AG20443 (cell line): ENCODE results near the gene FRMPD4.
A peak's percentile ranks its signal among the peaks of the same experiment; 100 is the strongest.
"Not testable (repeated sequence)": the region's sequence is repeated elsewhere in the genome, so short reads cannot be mapped to it uniquely, and the experiment has no call there.

ENCODE experiments used
- DNase-seq: peaks from one replicate; pipeline ENCODE4 v3.0.0; 2012; ENCODE audit warnings: low spot score, mixed read lengths

FRMPD4 gene

DNA sequence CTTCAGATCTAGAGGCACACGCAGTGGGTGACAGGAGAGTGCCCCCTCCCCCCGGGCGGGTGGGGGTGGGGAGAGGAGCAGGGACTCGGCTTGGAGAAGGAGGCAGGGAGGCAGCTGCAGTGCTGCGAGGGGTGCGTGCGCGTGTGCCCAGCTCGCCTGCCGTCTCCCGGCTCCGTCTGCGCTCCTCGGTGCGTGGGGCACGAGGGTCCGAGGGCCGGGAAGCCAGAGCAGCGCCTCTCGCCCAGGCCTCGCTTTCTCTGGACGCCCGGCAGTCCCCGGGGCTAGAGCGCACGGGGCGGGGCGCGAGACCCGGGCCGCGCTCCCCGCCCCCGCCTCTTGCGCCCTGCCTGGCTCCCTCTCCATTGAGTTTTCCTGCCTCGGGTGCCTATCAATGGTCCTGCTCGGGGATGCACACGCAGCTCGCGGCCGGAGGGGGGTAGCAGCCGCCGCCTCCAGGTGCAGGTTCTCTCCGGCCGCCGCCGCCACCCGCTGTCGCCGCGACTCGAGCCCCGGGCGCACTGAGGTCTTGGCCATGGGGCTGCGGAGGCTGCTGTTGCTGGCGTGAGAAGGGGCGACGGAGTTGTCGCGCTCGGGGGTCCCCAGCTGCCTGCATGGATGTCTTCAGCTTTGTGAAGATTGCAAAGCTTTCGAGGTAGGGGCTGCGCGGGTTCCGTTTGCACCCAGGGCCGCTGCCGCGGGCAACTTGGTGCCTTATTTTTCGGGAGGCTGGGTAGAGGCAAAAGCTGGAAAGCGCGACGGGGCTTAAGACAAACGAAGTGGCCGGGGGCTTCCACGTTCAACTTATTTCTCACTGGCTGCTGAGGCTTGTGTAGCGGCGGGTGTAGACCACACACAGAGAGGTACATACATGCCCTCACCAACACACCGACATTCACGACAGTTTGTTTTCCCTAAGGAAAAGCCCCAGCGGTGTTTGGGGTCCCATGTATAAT is at the start of gene FRMPD4:
TSS of gene FRMPD4 (plus strand) at position 113 of the 953 bp plus-strand sequence. CDS start at position 612, 499 bp downstream.
- peak; percentile 46 for DNase-seq

DNA sequence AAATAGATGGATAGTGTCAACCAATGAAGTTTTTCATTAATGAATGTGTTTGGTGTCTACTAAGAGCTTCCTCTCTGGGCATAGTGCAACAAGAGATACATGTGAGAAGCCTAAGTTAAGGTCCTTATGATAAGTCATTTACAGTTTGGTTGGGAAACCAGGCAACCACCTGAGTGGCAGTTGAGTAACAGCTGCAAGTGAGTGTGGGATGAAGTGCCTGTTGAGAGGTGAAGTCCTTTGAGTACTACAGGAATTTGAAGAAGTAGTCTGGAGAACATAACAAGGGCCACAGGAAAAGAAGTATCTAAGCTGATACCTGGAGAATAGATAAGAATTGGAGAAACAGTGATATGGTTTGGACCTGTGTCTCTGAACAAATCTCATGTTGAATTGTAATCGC is 48.5 kb upstream of the FRMPD4 start:
- no peak for DNase-seq

DNA sequence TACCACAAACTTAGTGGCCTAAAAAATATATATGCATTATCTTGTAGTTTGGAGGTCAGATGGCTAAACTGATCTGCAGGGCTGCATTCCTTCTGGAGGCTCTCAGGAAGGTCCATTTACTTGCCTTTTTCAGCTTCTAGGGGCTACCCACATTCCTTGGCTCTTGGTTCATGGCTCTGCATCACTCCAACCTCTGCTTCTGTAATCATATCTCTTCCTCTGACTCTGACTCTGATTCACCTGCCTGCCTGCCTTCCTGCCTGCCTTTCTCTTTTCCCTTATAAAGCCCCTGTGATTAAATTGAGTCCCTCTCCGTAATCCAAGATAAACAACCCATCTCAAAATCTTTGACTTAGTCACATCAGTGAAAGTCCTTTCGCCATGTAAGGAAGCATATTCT is 25.0 kb upstream of the FRMPD4 start:
- no peak for DNase-seq

DNA sequence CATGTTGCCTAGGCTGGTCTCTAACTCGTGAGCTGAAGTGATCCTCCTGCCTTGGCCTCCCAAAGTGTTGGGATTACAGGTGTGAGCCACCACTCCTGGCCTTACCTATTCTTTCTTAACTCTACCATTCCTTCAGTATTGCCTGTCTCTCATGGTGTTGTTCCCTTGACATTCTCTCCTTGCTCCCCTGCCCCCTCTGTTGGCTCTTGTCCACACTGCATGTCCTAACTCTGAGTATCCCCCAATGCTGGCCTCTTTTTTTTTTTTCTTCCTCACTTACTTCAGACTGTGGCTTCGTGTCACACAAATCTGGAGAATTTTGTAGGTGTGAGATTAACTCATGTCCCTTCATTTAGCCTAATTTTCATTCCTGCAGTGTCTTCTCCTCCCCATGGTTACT is 22.9 kb upstream of the FRMPD4 start:
- DNase-seq = no peak

DNA sequence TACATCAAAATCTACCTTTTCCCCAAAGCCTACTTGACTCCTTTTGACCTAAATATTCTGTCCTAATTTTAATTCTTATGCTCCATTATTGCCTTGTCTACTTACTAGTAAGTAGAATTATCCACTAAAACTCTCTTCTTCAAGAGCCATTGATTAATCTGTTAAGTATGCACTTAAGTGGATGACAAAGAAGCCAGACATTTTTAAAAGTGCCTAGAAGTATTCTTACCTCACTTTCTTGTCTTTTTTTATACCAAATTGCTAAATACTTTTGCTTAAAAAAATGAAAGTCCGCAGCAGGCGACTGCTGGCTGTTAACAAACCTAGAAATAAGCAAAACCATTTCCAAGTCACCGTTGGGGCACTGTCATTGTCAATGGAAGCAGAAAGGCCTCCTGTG is 20.1 kb upstream of the FRMPD4 start:
- DNase-seq = peak; percentile 5

DNA sequence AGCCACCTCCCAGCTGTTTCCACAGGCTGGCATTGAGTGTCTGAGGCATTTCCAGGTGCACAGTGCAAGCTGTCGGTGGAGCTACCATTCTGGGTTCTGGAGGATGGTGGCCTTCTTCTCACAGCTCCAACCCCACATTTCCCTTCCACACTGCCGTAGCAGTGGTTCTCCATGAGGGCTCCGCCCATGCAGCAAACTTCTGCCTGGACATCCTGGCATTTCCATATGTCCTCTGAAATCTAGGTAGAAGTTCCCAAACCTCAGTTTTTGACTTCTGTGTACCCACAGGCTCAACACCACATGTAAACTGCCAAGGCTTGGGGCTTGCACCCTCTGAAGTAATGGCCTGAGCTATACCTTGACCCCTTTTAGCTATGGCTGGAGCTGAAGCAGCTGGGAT is 10.3 kb upstream of the FRMPD4 start:
- no peak for DNase-seq

DNA sequence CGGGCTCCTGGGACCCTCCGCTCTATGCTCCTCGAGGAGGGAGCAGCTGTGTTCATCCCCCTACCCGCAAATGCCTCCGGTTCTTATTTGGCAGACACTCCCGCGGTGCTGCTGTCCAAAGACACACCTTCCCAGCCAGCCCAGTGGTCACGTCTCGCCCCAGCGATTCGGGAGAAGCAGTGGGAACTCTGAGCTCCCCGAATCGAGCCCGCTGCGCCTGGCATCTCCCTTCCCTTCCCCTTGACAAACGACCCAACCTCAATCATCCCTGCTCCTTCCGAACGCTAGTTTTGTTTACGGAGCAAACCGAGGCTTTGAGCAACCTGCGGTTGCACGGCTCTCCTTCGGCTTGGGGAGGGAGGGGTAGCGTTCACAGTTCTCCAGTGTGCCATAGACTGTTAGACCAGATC is 317 bp upstream of the FRMPD4 start:
- DNase-seq = peak; percentile 14

DNA sequence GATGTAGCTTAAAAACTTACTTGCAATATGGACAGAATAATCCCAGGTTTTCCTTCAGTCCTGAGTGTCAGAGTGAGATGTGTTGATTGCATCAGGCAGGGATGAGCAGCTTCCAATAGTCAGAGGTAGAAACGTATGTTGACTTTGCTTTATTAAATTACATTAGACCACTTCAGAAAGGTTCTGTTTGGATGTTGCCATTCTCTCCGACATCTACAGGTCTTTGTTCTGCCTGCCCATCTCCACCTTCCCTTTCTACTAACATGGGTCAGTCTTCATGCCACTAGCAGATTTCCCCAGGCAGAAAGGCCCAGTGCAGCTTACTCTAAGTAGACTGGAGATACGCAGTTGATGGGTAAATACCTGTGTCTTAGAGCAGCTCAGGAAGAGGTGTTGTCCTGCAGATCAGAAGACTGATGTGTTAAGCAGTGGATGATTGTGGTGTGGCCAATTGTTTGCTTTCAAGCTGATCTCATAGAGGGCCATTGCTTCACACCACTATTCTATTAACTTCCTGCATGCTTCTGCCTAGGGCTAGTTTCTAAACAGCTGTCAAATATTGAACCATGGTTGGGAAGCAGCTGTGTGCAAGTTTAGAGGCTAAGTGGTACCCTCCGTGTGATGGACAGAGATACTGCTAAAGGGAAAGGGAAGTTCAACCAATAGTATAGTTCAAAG is 1.8 kb downstream of the FRMPD4 start:
- peak; percentile 9 for DNase-seq

DNA sequence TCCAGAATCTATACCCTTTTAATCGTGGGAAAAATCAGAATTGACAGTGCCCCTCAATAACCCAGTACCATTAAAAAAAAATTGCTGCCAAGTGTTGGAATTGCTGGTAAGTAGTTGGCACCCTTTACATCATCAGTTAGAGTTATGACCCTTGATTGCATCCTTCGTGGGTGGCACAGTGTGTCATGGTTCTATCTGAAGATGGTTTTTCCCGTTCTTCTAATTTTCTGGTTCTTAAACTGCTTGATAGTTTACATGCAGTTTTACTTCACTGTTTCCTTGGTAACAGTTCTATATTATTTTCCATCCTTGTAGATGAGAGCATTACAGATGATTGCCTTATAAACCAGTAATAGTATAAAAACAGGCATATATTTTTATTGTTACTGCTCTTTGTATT is 3.2 kb downstream of the FRMPD4 start:
- no peak for DNase-seq

DNA sequence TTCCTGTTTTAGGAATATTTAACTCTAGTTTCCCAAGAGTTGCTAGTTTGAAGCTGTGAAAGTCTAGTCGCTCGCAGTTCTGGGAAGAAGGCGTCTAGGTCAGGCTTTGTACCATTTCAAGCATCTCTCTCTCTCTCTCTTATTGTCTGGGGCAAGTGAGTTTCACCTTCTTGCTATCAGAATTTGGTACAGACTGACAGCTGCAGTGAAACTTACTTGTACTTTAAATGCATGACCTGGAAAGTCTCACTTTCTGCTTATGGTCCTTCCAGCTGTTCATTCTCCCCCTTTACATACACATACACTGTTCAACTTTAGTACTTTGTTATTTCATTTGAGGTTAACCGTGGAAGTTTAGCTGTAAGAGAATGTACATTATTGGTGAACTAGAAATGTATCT is 4.4 kb downstream of the FRMPD4 start:
- no peak for DNase-seq

DNA sequence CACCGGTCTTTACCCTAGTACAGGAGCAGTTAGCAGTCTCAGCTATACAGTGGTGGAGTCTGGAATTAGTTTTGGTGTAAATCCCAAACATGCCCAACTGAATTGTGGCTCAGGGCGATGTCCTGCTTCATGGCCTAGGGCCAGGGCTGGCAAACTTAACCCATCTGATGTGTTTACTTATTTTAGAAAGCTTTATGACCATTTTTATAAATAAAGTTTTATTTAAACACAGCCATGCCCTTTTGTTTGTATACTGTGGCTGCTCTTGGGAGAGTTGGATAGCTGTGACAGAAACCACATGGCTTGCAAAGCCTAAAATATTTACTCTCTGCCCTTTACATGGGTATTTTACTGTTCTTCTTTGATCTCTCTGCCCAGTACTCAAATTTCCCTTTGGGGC is 7.1 kb downstream of the FRMPD4 start:
- DNase-seq = no peak

DNA sequence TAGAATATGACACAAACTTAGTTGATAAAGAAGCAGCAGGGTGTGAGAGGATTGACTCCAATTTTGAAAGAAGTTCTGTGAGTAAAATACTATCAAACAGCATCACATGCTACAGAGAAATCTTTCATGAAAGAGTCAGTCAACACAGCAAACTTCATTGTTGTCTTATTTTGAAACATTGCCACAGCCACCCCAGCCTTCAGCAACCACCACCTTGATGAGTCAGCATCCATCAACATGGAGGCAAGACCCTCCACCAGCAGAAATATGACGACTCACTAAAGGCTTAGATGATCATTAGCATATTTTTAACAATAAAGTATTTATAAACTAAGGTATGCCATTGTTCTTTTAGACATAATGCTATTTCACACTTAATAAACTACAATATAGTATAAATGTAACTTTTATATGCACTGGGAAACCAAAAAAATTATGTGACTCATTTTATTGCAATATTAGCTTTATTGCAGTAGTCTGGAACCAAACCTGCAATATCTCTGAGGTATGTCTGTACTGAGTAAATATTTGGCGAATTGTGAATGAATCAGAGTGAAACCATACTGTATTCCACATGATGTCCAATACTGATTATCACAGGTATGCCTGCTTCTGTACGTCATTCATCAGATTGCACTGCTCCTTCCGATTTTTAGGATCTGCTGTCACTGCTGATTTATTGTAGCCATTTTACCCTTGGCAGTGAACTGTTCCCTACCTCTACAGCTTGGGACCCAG is 11.6 kb downstream of the FRMPD4 start:
- no peak for DNase-seq

DNA sequence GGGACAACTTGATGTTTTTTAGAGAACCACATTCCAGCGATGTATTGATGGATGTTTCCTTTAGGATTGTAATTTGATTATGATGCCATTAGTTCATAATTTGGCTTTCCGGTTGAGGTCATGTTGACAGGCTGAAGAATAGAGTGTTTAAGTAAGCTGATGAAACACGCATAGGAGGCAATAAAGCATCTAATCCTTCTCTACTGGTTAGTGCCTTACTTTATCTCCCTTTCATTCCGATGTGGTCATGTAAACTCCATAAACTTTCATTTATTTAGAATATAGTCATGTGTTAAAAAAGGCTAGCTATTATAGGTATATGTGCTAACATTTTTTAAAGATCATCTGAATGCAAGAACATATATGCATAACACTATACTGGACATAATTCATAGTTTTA is 15.0 kb downstream of the FRMPD4 start:
- no peak for DNase-seq

DNA sequence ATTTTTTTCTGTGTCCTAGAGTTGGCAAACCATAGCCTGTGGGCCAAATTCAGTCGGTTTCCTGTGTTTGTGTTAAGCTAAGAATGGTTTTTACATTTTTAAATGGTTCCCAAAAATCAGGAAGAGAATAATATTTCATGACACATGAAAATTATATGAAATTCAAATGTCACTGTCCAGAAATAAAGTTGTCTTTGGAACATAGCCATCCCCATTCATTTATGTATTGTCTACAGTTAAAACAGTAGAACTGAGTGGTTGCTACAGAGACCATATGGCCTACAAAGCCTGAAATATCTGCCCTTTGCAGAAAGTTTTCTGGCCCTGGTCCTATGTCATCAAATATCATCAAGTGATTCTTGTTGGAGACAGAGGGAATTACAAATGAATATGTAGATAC is 15.5 kb downstream of the FRMPD4 start:
- no peak for DNase-seq

DNA sequence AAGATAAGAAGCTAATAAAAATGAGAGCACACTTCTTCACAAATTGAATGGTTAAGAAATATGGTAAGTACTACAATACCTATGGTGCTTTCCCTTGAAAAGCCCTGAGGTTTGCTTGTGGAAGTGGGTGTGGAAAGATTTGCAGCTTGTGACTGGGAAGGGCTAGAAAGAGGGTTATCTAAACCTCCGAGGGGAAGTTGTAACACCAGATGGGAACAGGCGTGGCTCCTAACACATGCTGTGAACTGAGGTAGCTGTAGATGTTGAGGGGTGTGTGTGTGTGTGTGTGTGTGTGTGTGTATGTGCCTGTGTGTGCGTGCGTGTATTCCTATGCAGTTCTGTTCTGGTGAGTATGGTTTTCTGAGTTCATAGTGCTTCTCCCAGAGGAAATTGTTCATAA is 21.5 kb downstream of the FRMPD4 start:
- no peak for DNase-seq

DNA sequence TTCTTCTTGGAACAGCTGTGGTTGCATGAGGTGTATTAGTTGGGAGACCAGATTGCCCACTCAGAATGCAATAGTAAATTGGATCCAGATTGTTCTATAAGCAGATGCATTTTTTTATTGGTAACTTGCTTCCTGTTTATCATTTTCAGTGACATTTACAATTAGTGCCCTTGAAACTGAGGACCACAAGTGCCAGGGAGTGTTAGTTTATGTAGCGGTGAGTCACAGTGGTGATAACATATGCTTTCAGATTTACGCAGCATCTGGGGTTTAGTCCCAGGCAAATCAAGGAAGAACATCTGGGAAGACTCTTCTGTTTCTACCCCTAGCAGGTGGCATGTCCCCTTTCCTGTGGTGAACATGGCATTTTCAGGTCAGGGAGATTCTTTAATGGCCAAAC is 24.1 kb downstream of the FRMPD4 start:
- peak; percentile 6 for DNase-seq

DNA sequence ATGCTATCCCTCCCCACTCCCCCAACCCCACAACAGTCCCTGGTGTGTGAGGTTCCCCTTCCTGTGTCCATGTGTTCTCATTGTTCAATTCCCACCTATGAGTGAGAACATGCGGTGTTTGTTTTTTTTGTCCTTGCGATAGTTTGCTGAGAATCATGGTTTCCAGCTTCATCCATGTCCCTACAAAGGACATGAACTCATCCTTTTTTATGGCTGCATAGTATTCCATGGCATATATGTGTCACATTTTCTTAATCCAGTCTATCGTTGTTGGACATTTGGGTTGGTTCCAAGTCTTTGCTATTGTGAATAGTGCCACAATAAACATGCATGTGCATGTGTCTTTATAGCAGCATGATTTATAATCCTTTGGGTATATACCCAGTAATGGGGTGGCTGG is 25.9 kb downstream of the FRMPD4 start:
- DNase-seq = not testable (repeated sequence)

DNA sequence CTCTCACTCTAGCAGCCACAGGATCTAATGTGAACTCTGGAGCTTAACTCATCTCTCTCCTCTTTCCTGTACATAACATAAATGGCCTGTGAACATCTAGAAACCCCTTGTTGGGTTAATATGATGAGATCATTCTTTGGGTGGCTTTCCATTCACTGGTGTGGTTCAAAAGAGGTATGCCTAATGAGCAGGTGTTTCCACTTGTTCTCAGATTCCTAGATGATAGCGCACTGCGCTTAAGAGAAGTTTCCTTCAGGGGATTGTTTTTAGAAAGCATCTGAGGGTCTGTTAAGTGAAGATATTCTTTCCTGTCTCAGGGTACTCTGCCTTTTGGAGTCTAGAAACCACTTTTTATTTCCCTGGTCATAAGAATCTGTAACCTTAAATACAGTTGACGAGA is 32.5 kb downstream of the FRMPD4 start:
- no peak for DNase-seq

DNA sequence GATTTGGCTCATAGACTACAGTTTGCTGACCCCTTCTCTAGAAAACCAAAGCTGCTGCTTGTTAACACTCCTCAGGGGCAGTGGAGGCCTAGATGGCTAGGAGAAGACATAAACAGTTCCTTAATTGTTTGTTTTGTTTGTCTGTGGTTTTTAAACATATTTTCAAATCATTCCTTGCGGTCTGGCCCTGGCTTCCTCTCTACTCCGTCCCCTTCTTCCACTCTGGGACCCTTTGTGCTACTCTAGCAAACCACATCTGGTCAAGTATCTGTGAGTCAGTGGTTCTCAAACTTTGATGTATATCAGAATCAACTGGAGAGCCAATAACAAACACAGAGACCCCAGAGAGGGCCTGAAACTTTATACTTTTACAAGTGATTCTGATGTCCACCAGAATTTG is 36.1 kb downstream of the FRMPD4 start:
- DNase-seq = no peak

DNA sequence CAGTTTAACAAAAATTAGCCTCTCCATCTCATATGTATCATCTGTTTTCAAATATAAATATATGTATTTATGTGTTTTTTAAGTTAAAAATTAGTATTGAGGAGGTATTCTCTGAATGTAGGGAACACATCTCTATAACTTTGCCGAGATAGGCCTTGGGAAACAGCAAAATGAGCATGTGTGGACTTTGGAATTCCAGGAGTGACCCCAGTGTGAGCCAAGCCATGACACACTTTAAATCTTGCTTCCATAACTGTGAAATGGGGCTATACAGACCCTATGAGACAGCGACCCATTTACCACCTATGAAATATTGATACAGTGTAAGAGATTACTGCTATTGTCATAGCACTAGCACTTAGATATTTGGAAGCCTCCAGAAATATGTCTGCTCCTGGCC is 58.8 kb downstream of the FRMPD4 start:
- DNase-seq = no peak

DNA sequence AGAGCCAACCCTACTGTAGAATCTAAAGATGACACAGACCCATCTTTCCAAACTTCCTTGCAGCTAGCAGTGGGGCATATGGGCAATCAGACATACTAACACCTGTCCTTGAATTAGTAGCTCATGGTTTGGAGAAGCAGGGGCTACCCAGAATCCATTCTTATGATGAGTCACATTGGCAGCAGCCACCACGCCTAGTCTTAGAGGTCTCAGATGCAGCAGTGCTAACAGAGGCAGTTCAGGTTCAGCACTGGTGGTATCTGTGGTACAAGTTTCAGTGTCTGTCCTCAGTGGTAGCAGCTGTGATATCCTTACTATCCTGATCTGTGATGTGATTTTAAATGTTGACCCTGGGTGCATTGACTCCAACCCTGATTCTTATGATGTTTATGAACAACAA is 68.1 kb downstream of the FRMPD4 start:
- DNase-seq = no peak

DNA sequence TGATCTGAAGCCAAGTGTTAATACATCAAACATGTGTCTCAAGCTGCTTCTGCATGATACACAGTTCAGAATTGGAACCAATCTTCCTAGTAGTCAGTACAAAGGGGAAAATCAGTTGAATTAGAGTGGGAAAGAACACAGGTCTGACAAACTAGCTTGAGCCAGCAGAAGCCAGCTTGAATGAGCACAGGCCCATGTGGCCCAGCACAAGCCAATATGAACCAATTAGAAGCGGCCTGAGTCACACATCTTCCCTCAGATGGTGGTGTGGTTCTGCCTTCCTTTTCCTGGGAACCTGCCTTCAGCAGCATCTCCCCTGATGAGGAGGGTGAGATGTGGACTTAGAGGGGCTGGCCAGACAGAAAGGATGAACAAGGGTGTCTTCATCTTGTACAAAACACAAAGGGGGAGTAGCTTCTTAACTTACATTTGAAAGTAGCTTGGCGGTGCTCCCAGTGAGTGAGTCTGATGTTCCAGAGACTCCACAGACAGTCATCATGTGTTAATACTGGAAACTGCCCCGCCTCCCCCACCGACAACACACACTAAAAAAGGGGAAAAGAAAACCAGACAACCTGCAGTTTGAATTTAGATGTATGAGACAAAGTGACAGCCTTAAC is 72.0 kb downstream of the FRMPD4 start:
- DNase-seq = peak; percentile 46
